Mucosa of descending colon (tissue), 3 donors: Measurements from ENCODE around the gene NEGR1. TPM values are rescaled to one million over a fixed set of nuclear protein-coding genes. Genes with fewer than 3 reads are reported as not detected.

Experiments used
- ATAC-seq: fragments of 200-7000 bp; cut with Tn5 transposase; one replicate; pipeline ENCODE4 v1.9.1; 2020; ENCODE audit warnings: mild to moderate bottlenecking, moderate library complexity
- DNase-seq, 3 donors: peaks; one replicate each; pipeline ENCODE4 v3.0.0-alpha.2; 2020
- H3K36me3 ChIP-seq: fragments of 200-600 bp; one replicate; pipeline ENCODE4 v1.8.0; 2021; ENCODE audit warnings: low read depth, mild to moderate bottlenecking
- H3K4me1 ChIP-seq: fragments of 200-600 bp; one replicate; pipeline ENCODE4 v1.8.0; 2021; ENCODE audit warnings: low read depth, mild to moderate bottlenecking
- H3K4me3 ChIP-seq: fragments of 200-600 bp; one replicate; pipeline ENCODE4 v1.8.0; 2021; ENCODE audit warnings: mild to moderate bottlenecking
- H3K9me3 ChIP-seq: fragments of 200-600 bp; one replicate; pipeline ENCODE4 v1.8.0; 2021; ENCODE audit warnings: mild to moderate bottlenecking
- CTCF ChIP-seq: fragments of 200-600 bp; IDR thresholded peaks from one replicate; pipeline ENCODE4 v1.8.0; 2022; ENCODE audit warnings: antibody characterized with exemption, mild to moderate bottlenecking
- intact Hi-C, 2 donors: fragments of 100-400 bp; cut with DNase I in 1 of 2; cut with micrococcal nuclease in 1 of 2; formaldehyde crosslinking; loops; one replicate each; pipeline versions ENCODE4 v1.11.0 to v1.11.1; 2022; cut with DNase I, micrococcal nuclease
- total RNA-seq, 3 donors: library from RNA; stranded (reverse); fragmentation: NEBNext Ultra II Directional in 2 of 3; extraction: Animal tissue kit (Norgen Biotek cat#: 25700) in 2 of 3; gene quantifications; one replicate each; pipeline versions ENCODE4 v1.2.1 to v1.2.4, GENCODE V29; 2021 to 2023
- donor health status: DM: no; HTN: no; CAD: no; lungs with moderate emphysema.
- donor health status: DM: no; HTN: no; CAD: no.
- donor health status: DM: no; HTN: yes; CAD: no.

Gene NEGR1
- total RNA-seq, 3 donors from 2014 or later = 2.3 to 47.9 (median 8.0) TPM

- TF ChIP-seq CTCF = no peak
- Histone ChIP-seq H3K4me1 (no peaks in the 10 kb centered on the region), H3K36me3 (no peaks in the 10 kb centered on the region), H3K4me3 (no peak overlapping the region), H3K9me3 (no peaks in the 10 kb centered on the region)
- intact Hi-C loops = no loop called here
- DNase-seq (no peak), ATAC-seq (no peak)
Measured at GRCh38 chr1:71621785-71622184, 660.6 kb downstream of the NEGR1 start.

- intact Hi-C loops = no loop called here
- no peak for TF ChIP-seq CTCF
- no peak for ATAC-seq
- Histone ChIP-seq H3K4me3 (no peak overlapping the region), H3K36me3 (no peaks in the 10 kb centered on the region), H3K9me3 (no peaks in the 10 kb centered on the region), H3K4me1 (no peaks in the 10 kb centered on the region)
- no peak for DNase-seq
Measured at GRCh38 chr1:71618766-71619530, 663.4 kb downstream of the NEGR1 start.

- TF ChIP-seq CTCF = no peak
- no peaks in the 10 kb centered on the region for H3K36me3 ChIP-seq
- DNase-seq = no peak
- intact Hi-C loops = no loop called here
- no peaks in the 10 kb centered on the region for H3K4me1 ChIP-seq
- ATAC-seq = no peak
- no peak overlapping the region for H3K4me3 ChIP-seq
- no peaks in the 10 kb centered on the region for H3K9me3 ChIP-seq
Measured at GRCh38 chr1:71618191-71618590, 664.1 kb downstream of the NEGR1 start.

GRCh38 chr1:71610476-71610875 lies 671.9 kb downstream of the NEGR1 start:
- Histone ChIP-seq H3K4me1 (no peaks in the 10 kb centered on the region), H3K36me3 (no peaks in the 10 kb centered on the region), H3K4me3 (no peak overlapping the region), H3K9me3 (no peaks in the 10 kb centered on the region)
- ATAC-seq = no peak
- intact Hi-C loops = no loop called here
- no peak for DNase-seq
- no peak for TF ChIP-seq CTCF

GRCh38 chr1:71603044-71603776 lies 679.1 kb downstream of the NEGR1 start:
- no peaks in the 10 kb centered on the region for H3K9me3 ChIP-seq
- no peaks in the 10 kb centered on the region for H3K4me1 ChIP-seq
- no peaks in the 10 kb centered on the region for H3K36me3 ChIP-seq
- no peak for DNase-seq
- intact Hi-C loops = no loop called here
- no peak for TF ChIP-seq CTCF
- ATAC-seq = no peak
- no peak overlapping the region for H3K4me3 ChIP-seq
